ENCODE data around the gene CETP.

GRCh38 chr16:56995136-56995805 is 33.5 kb downstream of the CETP start:
- no peak for TF ChIP-seq CTCF (IDR thresholded peaks at IDR 0.05)
- TF ChIP-seq POLR2AphosphoS5 (IDR thresholded peaks at IDR 0.05), result no peak
- TF ChIP-seq EP300 (IDR thresholded peaks at IDR 0.05), result no peak

All from sigmoid colon (tissue), 4 donors.